Peyer's patch (tissue), 4 donors: ENCODE measurements around the gene CACNA1H.

Source experiments
- POLR2A ChIP-seq, 2 donors: fragments of 450-650 bp; IDR thresholded peaks; one replicate each; pipeline ENCODE4 v1.5.1; 2017; ENCODE audit warnings: antibody characterized with exemption in 2 of 2, mild to moderate bottlenecking in 2 of 2, moderate library complexity in 2 of 2
- TF ChIP-seq, protein P1 (sequence below), 6 experiments: fragments of 450-650 bp in 4 of 6; fragments of 200-600 bp in 2 of 6; sonication (generic) in 1 of 6; IDR thresholded peaks; one replicate each; pipeline ENCODE4 v1.5.1; 2017 to 2019; ENCODE audit warnings: antibody characterized with exemption in 6 of 6, mild to moderate bottlenecking in 3 of 6, moderate library complexity in 1 of 6

DNA sequence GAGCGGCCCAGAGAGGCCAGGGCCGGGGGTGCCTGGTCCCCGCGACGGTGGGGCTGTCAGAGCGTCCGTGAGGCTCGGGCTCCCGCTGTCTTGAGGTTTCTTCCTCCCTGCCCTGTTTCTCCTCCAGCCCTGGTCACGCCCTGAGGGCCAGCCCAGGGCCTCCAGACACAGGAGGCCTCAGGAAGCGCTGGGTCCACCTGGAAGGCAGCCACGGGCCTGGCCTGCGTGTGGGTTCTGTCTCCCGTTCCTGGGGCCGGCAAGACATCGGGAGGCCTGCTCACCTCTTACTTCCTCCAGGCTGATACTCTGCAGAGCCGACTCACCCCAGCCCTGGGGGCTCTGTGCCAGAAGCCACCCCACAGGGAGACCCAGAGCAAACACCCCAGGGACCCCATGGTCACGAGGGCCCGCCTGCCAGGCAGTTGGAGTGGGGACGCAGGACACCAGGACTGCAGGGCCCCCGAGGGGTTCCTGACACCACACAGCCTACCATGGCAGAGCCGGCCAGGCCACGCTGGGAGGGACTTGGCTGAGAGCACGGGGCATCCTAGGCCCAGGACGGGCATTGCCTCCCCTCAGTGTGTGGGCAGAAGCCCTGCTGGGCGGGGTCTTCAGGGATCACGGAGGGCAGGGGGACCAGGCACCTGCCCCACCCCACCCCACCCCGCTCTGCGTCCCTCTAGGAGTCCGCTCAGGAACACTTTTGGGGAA, 18.9 kb upstream of the CACNA1H start:
- TF ChIP-seq, protein P1, sequence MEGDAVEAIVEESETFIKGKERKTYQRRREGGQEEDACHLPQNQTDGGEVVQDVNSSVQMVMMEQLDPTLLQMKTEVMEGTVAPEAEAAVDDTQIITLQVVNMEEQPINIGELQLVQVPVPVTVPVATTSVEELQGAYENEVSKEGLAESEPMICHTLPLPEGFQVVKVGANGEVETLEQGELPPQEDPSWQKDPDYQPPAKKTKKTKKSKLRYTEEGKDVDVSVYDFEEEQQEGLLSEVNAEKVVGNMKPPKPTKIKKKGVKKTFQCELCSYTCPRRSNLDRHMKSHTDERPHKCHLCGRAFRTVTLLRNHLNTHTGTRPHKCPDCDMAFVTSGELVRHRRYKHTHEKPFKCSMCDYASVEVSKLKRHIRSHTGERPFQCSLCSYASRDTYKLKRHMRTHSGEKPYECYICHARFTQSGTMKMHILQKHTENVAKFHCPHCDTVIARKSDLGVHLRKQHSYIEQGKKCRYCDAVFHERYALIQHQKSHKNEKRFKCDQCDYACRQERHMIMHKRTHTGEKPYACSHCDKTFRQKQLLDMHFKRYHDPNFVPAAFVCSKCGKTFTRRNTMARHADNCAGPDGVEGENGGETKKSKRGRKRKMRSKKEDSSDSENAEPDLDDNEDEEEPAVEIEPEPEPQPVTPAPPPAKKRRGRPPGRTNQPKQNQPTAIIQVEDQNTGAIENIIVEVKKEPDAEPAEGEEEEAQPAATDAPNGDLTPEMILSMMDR (IDR thresholded peaks at IDR 0.05): no peak
- no peak for TF ChIP-seq POLR2A (IDR thresholded peaks at IDR 0.05)
